Kidney epithelial cell (primary cell): ENCODE data around the gene APBA1. TPM values are rescaled to one million over a fixed set of nuclear protein-coding genes. Genes with fewer than 3 reads are reported as not detected.

Experiments
- DNase-seq: peaks from one replicate; pipeline ENCODE4 v3.0.0-alpha.2; 2010; ENCODE audit warnings: low read depth
- H3K27me3 ChIP-seq: 2 replicates; pipeline ENCODE4 v1.6.0; 2011; ENCODE audit warnings: low read length; ENCODE audit not compliant: control insufficient read depth, insufficient read depth
- H3K36me3 ChIP-seq: 2 replicates; pipeline ENCODE4 v1.5.1; 2011; ENCODE audit warnings: low read length; ENCODE audit not compliant: control insufficient read depth, insufficient read depth
- H3K4me3 ChIP-seq: 2 replicates; pipeline ENCODE4 v1.5.1; 2011; ENCODE audit warnings: low read depth, mild to moderate bottlenecking, control low read depth, low read length
- CTCF ChIP-seq: IDR thresholded peaks from 2 replicates; pipeline ENCODE4 v1.5.1; 2011; ENCODE audit warnings: mild to moderate bottlenecking, moderate library complexity, low read length, control low read depth, inconsistent platforms; ENCODE audit not compliant: insufficient read depth, poor library complexity, severe bottlenecking
- total RNA-seq: library from RNA; depleted of rRNA; stranded (reverse); fragments of >200 nt; gene quantifications from 2 replicates; pipeline ENCODE4 v1.2.3, GENCODE V29; 2015

The APBA1 gene
- total RNA-seq, 1 donor from 2014 or later = 1.1 TPM

- no peak for DNase-seq
- Histone ChIP-seq H3K4me3 (no peak overlapping the region), H3K27me3 (no peaks in the 10 kb centered on the region), H3K36me3 (no peaks in the 10 kb centered on the region)
- no peak for TF ChIP-seq CTCF
Observed at GRCh38 chr9:69429281-69429680, 242.9 kb downstream of the APBA1 start.

- DNase-seq = no peak
- no peak for TF ChIP-seq CTCF
- no peaks in the 10 kb centered on the region for H3K27me3 ChIP-seq
- no peak overlapping the region for H3K4me3 ChIP-seq
- H3K36me3 ChIP-seq = no peaks in the 10 kb centered on the region
Observed at GRCh38 chr9:69428017-69428785, 244.0 kb downstream of the APBA1 start.

GRCh38 chr9:69427286-69427685 is 244.9 kb downstream of the APBA1 start:
- no peak for TF ChIP-seq CTCF
- Histone ChIP-seq H3K36me3 (no peaks in the 10 kb centered on the region), H3K4me3 (no peak overlapping the region), H3K27me3 (no peaks in the 10 kb centered on the region)
- DNase-seq = no peak

- no peak for TF ChIP-seq CTCF
- H3K27me3 ChIP-seq = no peaks in the 10 kb centered on the region
- no peaks in the 10 kb centered on the region for H3K36me3 ChIP-seq
- H3K4me3 ChIP-seq = no peak overlapping the region
- DNase-seq = no peak
Observed at GRCh38 chr9:69425136-69425801, 246.9 kb downstream of the APBA1 start.

- Histone ChIP-seq H3K4me3 (no peak overlapping the region), H3K27me3 (no peaks in the 10 kb centered on the region), H3K36me3 (no peaks in the 10 kb centered on the region)
- peak; percentile 66 for TF ChIP-seq CTCF
- DNase-seq = no peak
Observed at GRCh38 chr9:69421908-69422801, 250.0 kb downstream of the APBA1 start.
